ENCODE results near the gene TRIM52. TPM values are rescaled to one million over a fixed set of nuclear protein-coding genes. Genes with fewer than 3 reads are reported as not detected.
"Not testable (repeated sequence)": the region's sequence is repeated elsewhere in the genome, so short reads cannot be mapped to it uniquely, and the experiment has no call there.

TRIM52 gene
- 4.2 TPM for total RNA-seq

DNA sequence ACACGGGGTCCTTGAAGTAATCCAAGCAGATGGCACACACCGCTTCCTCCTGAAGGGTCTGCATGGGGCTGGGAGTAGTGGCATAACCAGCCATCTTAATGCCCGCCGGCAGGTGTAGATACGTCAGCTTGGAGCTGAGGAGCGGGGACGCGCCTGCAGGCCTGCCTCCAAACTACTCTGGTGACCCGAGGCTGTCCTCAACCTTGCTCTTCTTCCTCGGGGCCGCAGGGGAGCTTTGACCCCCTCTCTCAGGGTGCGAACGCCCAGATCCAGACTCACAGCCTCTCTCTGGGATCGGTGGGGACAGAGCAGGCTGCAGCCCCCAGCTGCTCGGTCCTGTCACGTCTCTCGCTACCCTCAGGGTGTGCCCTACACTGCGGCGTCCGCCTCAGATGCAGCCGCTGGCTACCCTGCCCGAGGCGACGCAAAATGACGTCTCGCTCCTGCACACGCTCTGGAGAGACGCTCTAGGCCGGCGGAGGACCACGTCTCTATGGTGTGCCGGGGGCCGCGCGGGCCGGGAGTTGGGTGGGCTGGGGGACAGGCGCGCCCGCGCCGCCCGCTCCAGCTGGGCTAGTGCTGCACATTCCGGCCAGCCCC, at the start of gene TRIM52:
Gene TRIM52, minus strand, starts transcription at position 424 of the 600 bp plus-strand sequence. Its CDS starts 330 bp downstream, at position 94.
- Histone ChIP-seq H3K36me3 (ENCODE audit: control insufficient read depth in 3 of 3, insufficient read depth in 3 of 3, low read length in 3 of 3) (peaks cover 9 to 16% (median 14%) of the 10 kb centered on the region in 3 donors), H3K4me1 (ENCODE audit: control insufficient read depth in 3 of 3, insufficient read depth in 3 of 3, low read length in 3 of 3) (peaks cover 36 to 51% (median 42%) of the 10 kb centered on the region in 3 donors), H3K9me3 (ENCODE audit: control insufficient read depth in 3 of 3, low read length in 3 of 3) (no peaks in the 10 kb centered on the region), H3K27me3 (ENCODE audit: control insufficient read depth in 3 of 3, insufficient read depth in 3 of 3, low read length in 3 of 3) (no peaks in the 10 kb centered on the region), H3K4me3 (ENCODE audit: low read length in 3 of 3) (peak within 1 kb of the TSS; percentile 97 to 100 (median 98)), H3K27ac (ENCODE audit: low read depth, low read length) (peak within 1 kb of the TSS; percentile 100), H3K9ac (ENCODE audit: low read depth in 1 of 3, low read length in 3 of 3) (peak within 1 kb of the TSS; percentile 99)

DNA sequence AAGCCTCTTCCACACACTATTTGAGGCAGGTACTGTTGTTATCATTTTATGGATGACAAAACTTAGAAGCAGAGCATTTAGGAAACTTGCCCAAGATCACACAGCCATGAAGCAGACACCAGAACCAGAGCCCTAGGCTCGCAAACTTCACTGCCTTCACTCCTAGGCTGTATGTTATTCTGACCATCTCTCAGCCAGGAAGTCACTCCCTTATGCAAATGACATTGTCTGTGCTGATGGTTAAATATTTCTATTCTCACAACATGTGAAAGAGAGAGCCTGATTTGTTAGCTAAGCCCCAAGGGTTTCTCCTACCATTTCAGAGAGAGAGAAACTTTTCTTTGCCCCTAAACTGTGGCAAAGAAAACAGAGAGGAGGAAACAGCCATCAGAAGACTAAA, 26.4 kb upstream of the TRIM52 start:
- not testable (repeated sequence) for H3K9ac ChIP-seq (ENCODE audit: low read depth in 1 of 3, low read length in 3 of 3); H3K4me1 ChIP-seq (ENCODE audit: control insufficient read depth in 3 of 3, insufficient read depth in 3 of 3, low read length in 3 of 3); H3K4me3 ChIP-seq (ENCODE audit: low read length in 3 of 3); H3K9me3 ChIP-seq (ENCODE audit: control insufficient read depth in 3 of 3, low read length in 3 of 3); H3K27ac ChIP-seq (ENCODE audit: low read depth, low read length); H3K36me3 ChIP-seq (ENCODE audit: control insufficient read depth in 3 of 3, insufficient read depth in 3 of 3, low read length in 3 of 3); H3K27me3 ChIP-seq (ENCODE audit: control insufficient read depth in 3 of 3, insufficient read depth in 3 of 3, low read length in 3 of 3)

DNA sequence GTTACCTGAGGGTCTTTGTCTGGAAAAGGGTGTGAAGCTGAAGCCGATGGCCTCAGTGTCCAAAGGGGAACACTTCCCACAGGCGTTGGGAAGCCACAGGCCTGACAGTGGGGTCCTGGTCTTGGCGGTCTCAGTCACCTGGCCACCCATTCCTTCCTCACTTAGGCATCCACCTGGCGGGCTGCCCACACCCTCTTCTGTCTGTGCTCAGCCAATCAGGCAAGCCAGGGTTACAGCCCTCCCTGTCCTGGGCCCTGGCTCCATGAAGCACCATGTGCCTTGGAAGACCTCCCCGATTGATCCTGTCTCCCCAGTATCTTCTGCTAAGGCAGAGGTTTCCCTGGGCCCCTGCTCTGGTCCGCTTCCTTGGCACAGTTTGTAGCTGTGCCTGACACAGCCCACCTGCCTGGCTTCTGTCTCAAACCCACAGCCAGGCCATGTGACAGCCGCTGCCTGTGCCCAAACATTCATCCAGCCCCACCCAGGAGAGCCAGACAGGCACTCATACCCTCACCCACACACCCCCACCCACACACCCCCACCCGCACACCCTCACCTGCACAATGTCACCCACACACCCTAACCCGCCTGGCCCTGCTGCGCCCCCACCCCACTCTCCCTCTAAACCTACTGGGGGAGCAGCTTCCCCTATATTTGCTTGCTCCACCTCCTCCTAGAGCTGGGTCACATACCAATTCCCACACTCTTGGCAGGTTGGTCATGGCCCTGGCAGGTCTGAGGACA, 25.2 kb upstream of the TRIM52 start:
- not testable (repeated sequence) for H3K27me3 ChIP-seq (ENCODE audit: control insufficient read depth in 3 of 3, insufficient read depth in 3 of 3, low read length in 3 of 3); H3K27ac ChIP-seq (ENCODE audit: low read depth, low read length); H3K9me3 ChIP-seq (ENCODE audit: control insufficient read depth in 3 of 3, low read length in 3 of 3); H3K4me3 ChIP-seq (ENCODE audit: low read length in 3 of 3); H3K36me3 ChIP-seq (ENCODE audit: control insufficient read depth in 3 of 3, insufficient read depth in 3 of 3, low read length in 3 of 3); H3K9ac ChIP-seq (ENCODE audit: low read depth in 1 of 3, low read length in 3 of 3); H3K4me1 ChIP-seq (ENCODE audit: control insufficient read depth in 3 of 3, insufficient read depth in 3 of 3, low read length in 3 of 3)

DNA sequence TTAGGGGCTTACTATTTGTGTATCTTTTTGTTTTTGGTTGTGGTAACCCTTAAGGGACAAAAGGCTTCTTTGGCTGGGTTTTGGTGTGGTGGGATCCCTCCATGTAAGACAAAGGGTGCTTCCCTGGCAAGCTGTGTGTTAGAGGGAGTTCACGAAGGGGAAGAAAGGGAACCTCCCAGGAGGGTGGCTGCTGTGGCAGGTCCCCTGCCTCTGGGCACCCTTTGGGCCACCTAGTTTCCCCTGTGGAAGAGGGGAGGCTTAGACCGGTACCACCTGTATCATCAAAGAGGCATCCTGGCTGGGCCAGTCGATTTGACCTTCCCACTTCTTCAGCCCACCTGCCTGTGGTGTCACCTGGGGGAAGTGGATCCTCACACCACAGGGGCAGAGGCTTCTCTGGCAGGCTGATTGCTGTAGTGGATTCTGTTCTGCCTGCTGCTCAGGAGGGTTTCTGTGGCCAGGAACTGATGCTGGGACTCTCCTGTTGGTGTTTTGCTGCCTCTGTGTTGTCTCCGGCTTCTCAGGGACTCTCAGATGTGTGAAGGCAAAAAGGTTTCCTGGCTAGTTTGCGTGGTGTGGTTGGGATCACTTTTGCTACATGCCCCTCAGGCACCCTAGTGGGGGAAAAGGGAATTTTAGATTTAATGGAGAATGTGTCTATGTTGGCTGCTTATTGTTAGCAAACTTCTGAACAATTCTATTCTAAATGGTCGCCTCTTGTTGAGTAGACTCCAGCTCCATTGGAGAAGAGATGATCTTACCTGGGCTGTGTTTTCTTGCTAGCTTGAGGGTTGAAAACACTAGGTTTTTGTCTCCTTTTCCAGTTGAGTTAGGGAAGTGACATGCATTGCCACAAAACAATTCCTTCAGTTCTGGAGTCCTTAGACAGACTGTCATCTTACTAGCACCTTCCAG, 23.2 kb upstream of the TRIM52 start:
- not testable (repeated sequence) for H3K4me1 ChIP-seq (ENCODE audit: control insufficient read depth in 3 of 3, insufficient read depth in 3 of 3, low read length in 3 of 3); H3K9me3 ChIP-seq (ENCODE audit: control insufficient read depth in 3 of 3, low read length in 3 of 3); H3K9ac ChIP-seq (ENCODE audit: low read depth in 1 of 3, low read length in 3 of 3); H3K27ac ChIP-seq (ENCODE audit: low read depth, low read length); H3K27me3 ChIP-seq (ENCODE audit: control insufficient read depth in 3 of 3, insufficient read depth in 3 of 3, low read length in 3 of 3); H3K4me3 ChIP-seq (ENCODE audit: low read length in 3 of 3); H3K36me3 ChIP-seq (ENCODE audit: control insufficient read depth in 3 of 3, insufficient read depth in 3 of 3, low read length in 3 of 3)

DNA sequence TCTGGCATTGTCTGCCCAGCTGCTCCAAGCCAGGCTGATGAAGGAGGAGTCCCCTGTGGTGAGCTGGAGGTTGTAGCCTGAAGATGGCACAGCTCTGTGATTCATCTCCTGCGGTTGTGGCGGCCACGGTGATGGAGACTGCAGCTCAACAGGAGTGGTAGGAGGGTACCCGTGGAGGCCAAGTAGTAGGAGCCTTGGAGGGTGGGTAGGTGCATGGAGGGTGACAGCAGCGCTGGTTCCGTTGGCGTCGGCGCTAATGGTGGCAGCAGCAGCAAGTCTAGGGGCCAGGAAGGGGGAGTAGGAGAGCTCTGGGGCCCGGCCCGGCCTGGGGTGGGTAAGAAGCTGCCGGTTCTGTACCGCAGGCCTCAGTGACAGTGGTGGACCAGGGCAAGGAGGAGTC, 22.4 kb upstream of the TRIM52 start:
- H3K4me1 ChIP-seq (ENCODE audit: control insufficient read depth in 3 of 3, insufficient read depth in 3 of 3, low read length in 3 of 3): no peaks in the 10 kb centered on the region
- H3K27ac ChIP-seq (ENCODE audit: low read depth, low read length): no peak overlapping the region
- H3K27me3 ChIP-seq (ENCODE audit: control insufficient read depth in 3 of 3, insufficient read depth in 3 of 3, low read length in 3 of 3): no peaks in the 10 kb centered on the region
- no peaks in the 10 kb centered on the region for H3K9me3 ChIP-seq (ENCODE audit: control insufficient read depth in 3 of 3, low read length in 3 of 3)
- H3K4me3 ChIP-seq (ENCODE audit: low read length in 3 of 3): no peak overlapping the region
- no peaks in the 10 kb centered on the region for H3K36me3 ChIP-seq (ENCODE audit: control insufficient read depth in 3 of 3, insufficient read depth in 3 of 3, low read length in 3 of 3)
- H3K9ac ChIP-seq (ENCODE audit: low read depth in 1 of 3, low read length in 3 of 3): no peak overlapping the region

DNA sequence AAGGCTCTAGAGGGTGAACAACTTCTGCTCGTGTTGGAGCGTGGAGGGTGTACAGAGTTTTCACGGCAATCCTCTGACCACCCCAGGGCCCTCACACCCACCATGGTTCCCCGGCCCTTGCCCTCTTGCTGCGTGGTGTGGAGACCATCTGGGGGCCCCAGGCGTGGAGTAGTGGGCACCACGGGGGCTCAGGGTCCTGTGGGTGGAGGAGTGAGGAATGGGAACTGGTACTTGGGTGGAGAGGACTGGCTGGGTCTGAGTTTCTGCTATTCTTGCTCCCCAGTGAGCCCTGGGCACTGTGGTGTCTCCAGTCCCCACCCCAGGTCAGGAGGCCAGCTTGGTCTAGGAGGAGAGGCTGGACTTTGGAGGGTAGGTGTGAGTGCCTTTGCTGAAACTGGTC, 21.9 kb upstream of the TRIM52 start:
- Histone ChIP-seq H3K9ac (ENCODE audit: low read depth in 1 of 3, low read length in 3 of 3) (no peak overlapping the region), H3K9me3 (ENCODE audit: control insufficient read depth in 3 of 3, low read length in 3 of 3) (no peaks in the 10 kb centered on the region), H3K27ac (ENCODE audit: low read depth, low read length) (no peak overlapping the region), H3K36me3 (ENCODE audit: control insufficient read depth in 3 of 3, insufficient read depth in 3 of 3, low read length in 3 of 3) (no peaks in the 10 kb centered on the region), H3K27me3 (ENCODE audit: control insufficient read depth in 3 of 3, insufficient read depth in 3 of 3, low read length in 3 of 3) (no peaks in the 10 kb centered on the region), H3K4me3 (ENCODE audit: low read length in 3 of 3) (no peak overlapping the region), H3K4me1 (ENCODE audit: control insufficient read depth in 3 of 3, insufficient read depth in 3 of 3, low read length in 3 of 3) (no peaks in the 10 kb centered on the region)

DNA sequence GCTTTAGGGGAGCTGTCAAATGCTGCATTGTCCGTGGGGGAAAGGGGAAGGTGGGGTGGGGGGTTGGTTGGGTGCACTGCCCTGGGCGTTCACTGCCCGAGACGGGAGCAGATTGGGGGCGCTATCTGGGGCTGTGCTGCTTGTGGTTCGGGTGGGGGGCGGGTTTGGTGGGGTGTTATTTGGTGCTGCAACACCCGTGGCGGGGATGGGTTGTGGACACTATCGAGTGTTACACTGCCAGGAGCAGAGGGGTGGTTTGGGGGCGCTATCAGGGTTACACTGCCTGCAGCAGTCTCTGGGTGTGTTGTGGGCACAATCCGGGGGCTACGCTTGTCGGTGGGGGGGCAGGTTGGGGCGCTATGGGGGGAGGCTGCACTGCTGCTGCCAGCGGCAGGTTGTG, 21.5 kb upstream of the TRIM52 start:
- H3K4me1 ChIP-seq (ENCODE audit: control insufficient read depth in 3 of 3, insufficient read depth in 3 of 3, low read length in 3 of 3); H3K27me3 ChIP-seq (ENCODE audit: control insufficient read depth in 3 of 3, insufficient read depth in 3 of 3, low read length in 3 of 3); H3K4me3 ChIP-seq (ENCODE audit: low read length in 3 of 3); H3K36me3 ChIP-seq (ENCODE audit: control insufficient read depth in 3 of 3, insufficient read depth in 3 of 3, low read length in 3 of 3); H3K9me3 ChIP-seq (ENCODE audit: control insufficient read depth in 3 of 3, low read length in 3 of 3); H3K9ac ChIP-seq (ENCODE audit: low read depth in 1 of 3, low read length in 3 of 3); H3K27ac ChIP-seq (ENCODE audit: low read depth, low read length): not testable (repeated sequence)

DNA sequence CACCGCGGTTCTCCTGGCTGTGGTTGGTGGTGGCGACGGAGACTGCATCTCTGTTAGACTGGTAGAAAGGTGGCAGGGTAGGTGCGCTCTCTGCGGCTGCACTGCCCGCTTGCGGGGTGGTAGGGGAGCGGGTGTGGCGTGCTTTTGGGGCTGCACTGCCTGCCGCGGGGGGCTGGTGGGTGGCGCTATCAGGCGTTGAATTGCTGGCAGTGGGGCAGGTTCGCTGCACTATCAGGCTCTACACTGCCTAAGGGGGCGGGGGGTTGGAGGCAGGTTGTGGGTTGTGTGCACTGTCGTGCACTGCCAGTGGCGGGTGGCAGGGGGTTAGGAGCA, 21.0 kb upstream of the TRIM52 start:
- Histone ChIP-seq H3K36me3 (ENCODE audit: control insufficient read depth in 3 of 3, insufficient read depth in 3 of 3, low read length in 3 of 3) (no peaks in the 10 kb centered on the region), H3K27ac (ENCODE audit: low read depth, low read length) (no peak overlapping the region), H3K4me1 (ENCODE audit: control insufficient read depth in 3 of 3, insufficient read depth in 3 of 3, low read length in 3 of 3) (no peaks in the 10 kb centered on the region), H3K9me3 (ENCODE audit: control insufficient read depth in 3 of 3, low read length in 3 of 3) (no peaks in the 10 kb centered on the region), H3K27me3 (ENCODE audit: control insufficient read depth in 3 of 3, insufficient read depth in 3 of 3, low read length in 3 of 3) (no peaks in the 10 kb centered on the region), H3K9ac (ENCODE audit: low read depth in 1 of 3, low read length in 3 of 3) (no peak overlapping the region), H3K4me3 (ENCODE audit: low read length in 3 of 3) (no peak overlapping the region)

DNA sequence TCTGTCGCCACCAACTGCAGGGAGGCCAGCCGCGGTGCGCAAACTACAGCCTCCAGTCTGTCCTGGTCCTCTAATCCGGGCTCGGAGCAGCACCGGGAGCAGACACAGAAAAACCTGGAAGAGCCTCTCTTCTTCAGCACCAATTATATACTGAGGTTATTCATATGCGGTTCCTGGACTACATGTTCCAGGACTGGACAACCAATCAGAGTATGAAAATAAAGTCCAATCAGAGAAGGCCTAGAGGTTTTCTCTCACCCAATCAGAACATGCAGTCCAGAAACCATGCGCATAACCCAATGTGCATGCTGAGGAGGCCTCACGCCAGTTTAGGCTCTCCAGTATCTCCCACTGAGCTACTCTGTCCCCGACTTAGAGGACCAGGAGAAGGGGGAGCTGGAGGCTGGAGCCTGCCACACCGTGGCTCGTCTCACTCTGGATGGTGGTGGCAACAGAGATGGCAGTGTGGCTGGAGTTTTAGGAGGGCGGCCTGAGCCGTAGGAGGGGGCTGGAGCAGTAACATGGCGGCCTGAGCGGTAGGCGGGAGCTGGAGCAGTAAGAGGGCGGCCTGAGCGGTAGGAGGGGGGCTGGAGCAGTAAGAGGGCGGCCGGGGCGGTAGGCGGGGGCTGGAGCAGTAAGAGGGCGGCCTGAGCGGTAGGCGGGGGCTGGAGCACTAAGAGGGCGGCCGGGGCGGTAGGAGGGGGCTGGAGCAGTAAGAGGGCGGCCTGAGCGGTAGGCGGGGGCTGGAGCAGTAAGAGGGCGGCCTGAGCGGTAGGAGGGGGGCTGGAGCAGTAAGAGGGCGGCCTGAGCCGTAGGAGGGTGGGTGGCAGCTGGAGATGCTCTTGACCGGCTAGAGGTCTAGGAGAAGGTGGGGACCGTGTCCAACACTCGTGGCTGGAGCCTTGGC, 20.4 kb upstream of the TRIM52 start:
- H3K27me3 ChIP-seq (ENCODE audit: control insufficient read depth in 3 of 3, insufficient read depth in 3 of 3, low read length in 3 of 3): no peaks in the 10 kb centered on the region
- no peak overlapping the region for H3K4me3 ChIP-seq (ENCODE audit: low read length in 3 of 3)
- H3K36me3 ChIP-seq (ENCODE audit: control insufficient read depth in 3 of 3, insufficient read depth in 3 of 3, low read length in 3 of 3): no peaks in the 10 kb centered on the region
- H3K9ac ChIP-seq (ENCODE audit: low read depth in 1 of 3, low read length in 3 of 3): no peak overlapping the region
- no peak overlapping the region for H3K27ac ChIP-seq (ENCODE audit: low read depth, low read length)
- no peaks in the 10 kb centered on the region for H3K9me3 ChIP-seq (ENCODE audit: control insufficient read depth in 3 of 3, low read length in 3 of 3)
- no peaks in the 10 kb centered on the region for H3K4me1 ChIP-seq (ENCODE audit: control insufficient read depth in 3 of 3, insufficient read depth in 3 of 3, low read length in 3 of 3)

Measured in skeletal muscle tissue (tissue), 4 donors.